Measurements from ENCODE around the gene NEDD4L. TPM values are rescaled to one million over a fixed set of nuclear protein-coding genes. Genes with fewer than 3 reads are reported as not detected.

The NEDD4L gene
- total and polyA plus RNA-seq, 4 experiments from 2014 or later: 2.8 to 4.1 (median 3.8) TPM

DNA sequence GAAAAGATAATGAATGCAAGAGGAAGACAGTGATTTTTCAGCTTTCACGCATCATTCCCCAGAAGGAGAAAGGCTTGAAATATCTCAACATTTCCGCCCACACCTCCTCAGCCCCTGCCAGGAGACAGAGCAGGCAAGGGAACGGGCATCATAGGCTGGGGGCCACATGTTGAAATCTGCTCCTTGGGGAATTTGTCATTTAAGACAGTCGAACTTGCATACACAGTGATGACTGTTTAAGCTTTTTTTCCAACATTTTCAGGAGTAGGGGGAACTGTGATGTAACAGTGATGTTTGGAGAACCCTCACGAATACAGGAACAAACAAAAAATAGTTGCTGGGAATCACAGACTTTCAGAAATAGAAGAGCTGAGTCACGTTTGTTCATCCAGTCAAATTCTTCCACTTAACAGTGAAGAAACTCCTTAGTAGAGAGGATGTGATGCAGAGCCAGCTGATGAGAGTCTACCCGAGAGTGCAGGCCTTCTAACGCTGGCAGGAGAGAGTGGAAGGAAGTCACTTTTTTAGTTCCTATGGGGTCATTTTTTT lies 318.1 kb downstream of the NEDD4L start:
- CTCF ChIA-PET (ENCODE audit: partially characterized antibody): interaction anchor here (1.1 to 1.5 kb wide), 3 partner anchors 12 to 135 kb away, joined by 3 to 4 read pairs (median 3); no protein-coding TSS in a partner anchor
- no peak overlapping the region for H3K4me3 ChIP-seq (ENCODE audit: low read length in 2 of 2)
- Mint-ChIP-seq H3K27me3 (peaks cover 0 to 1% of the 10 kb centered on the region in 2 donors), H3K36me3 (peaks cover 0 to 7% of the 10 kb centered on the region in 2 donors), H3K9me3 (no peaks in the 10 kb centered on the region), H3K4me1 (no peaks in the 10 kb centered on the region), H3K27ac (no peak overlapping the region), H3K4me3 (no peak overlapping the region)
- no peaks in the 10 kb centered on the region for H3K36me3 ChIP-seq (ENCODE audit: insufficient read depth, low read length)
- no peaks in the 10 kb centered on the region for H3K9me3 ChIP-seq (ENCODE audit: control insufficient read depth in 1 of 2, low read length in 2 of 2)
- intact Hi-C loops (cut with micrococcal nuclease): no loop called here
- POLR2A ChIA-PET (ENCODE audit: partially characterized antibody): no interaction called here
- no peak overlapping the region for H3K27ac ChIP-seq (ENCODE audit: low read depth, low read length)
- no peaks in the 10 kb centered on the region for H3K27me3 ChIP-seq (ENCODE audit: insufficient read depth, low read length)
- no peak for DNase-seq
- H3K4me1 ChIP-seq (ENCODE audit: insufficient read depth, low read length): no peaks in the 10 kb centered on the region

DNA sequence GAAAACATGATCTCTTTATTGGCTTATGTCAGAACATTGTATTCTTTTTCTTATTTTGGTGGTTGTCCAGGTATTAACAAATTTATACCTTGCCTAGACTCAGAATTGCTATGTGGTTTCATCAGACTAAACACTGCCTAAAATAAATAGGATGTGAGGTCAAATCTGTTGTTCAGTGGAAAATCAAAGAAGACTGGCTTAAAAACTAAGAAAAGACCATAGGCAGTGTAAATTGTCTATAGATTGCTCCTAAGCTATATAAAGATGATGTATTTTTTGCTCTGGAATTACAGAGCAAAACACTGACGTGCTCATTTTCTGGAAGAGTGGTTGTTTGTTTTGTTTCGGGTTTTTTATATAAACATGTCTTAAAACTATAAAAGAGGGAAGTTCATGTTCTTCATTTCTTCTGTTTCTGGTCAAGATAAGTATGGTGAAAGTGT lies 318.8 kb downstream of the NEDD4L start:
- no peak overlapping the region for H3K4me3 Mint-ChIP-seq
- H3K27ac ChIP-seq (ENCODE audit: low read depth, low read length): no peak overlapping the region
- H3K27ac Mint-ChIP-seq: no peak overlapping the region
- ChIA-PET CTCF (ENCODE audit: partially characterized antibody) (interaction anchor here (1.5 kb wide), 1 partner anchor 12 kb away, joined by 3 read pairs; no protein-coding TSS in a partner anchor), POLR2A (ENCODE audit: partially characterized antibody) (no interaction called here)
- no peaks in the 10 kb centered on the region for H3K4me1 Mint-ChIP-seq
- no peaks in the 10 kb centered on the region for H3K9me3 Mint-ChIP-seq
- no peak for DNase-seq
- H3K27me3 Mint-ChIP-seq: peaks cover 0 to 1% of the 10 kb centered on the region in 2 donors
- H3K9me3 ChIP-seq (ENCODE audit: control insufficient read depth in 1 of 2, low read length in 2 of 2): no peaks in the 10 kb centered on the region
- intact Hi-C loops (cut with micrococcal nuclease): no loop called here
- peaks cover 0 to 7% of the 10 kb centered on the region in 2 donors for H3K36me3 Mint-ChIP-seq
- no peaks in the 10 kb centered on the region for H3K27me3 ChIP-seq (ENCODE audit: insufficient read depth, low read length)
- H3K4me1 ChIP-seq (ENCODE audit: insufficient read depth, low read length): no peaks in the 10 kb centered on the region
- H3K4me3 ChIP-seq (ENCODE audit: low read length in 2 of 2): no peak overlapping the region
- H3K36me3 ChIP-seq (ENCODE audit: insufficient read depth, low read length): no peaks in the 10 kb centered on the region

DNA sequence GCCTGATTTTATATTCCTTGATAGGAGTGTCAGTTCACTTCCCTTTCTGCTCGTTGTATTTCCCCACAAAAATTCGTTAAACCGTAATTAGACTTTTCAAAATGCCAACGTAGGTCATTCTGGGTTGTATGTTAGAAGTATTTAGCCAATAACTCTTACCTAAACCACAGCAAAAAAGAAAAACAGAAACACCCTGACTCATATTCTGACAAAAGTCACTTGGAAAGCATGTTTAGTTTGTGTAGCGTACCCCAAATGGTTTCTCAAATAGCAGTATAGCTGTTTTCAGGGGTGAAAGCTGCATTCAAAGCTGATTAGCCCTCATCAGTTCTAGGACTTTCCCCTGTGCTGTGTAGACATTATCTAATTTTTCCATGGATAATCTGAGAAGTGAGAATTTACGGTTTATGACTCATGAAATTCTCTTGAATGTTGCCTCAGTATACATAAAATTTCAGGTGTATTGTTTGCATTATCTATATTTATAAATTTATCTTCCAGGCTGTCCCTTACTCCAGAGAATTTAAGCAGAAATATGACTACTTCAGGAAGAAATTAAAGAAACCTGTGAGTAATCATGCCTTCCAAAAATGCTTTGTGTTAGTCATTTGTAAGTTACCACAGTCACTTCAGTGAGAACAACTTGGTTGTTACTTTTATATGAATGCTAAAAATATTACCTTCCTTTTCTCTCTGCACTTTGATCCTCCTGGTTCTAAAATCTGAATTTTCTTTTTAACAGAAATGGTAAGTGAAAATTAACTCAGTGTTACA lies 319.9 kb downstream of the NEDD4L start:
- POLR2A ChIA-PET (ENCODE audit: partially characterized antibody): no interaction called here
- Mint-ChIP-seq H3K36me3 (peaks cover 0 to 7% of the 10 kb centered on the region in 2 donors), H3K9me3 (no peaks in the 10 kb centered on the region), H3K27me3 (peaks cover 0 to 1% of the 10 kb centered on the region in 2 donors), H3K4me3 (no peak overlapping the region), H3K4me1 (peaks cover 0 to 3% (median 0%) of the 10 kb centered on the region in 4 donors), H3K27ac (no peak overlapping the region)
- CTCF ChIA-PET (ENCODE audit: partially characterized antibody): no interaction called here
- no peak for DNase-seq
- H3K9me3 ChIP-seq (ENCODE audit: control insufficient read depth in 1 of 2, low read length in 2 of 2): no peaks in the 10 kb centered on the region
- H3K27me3 ChIP-seq (ENCODE audit: insufficient read depth, low read length): no peaks in the 10 kb centered on the region
- H3K4me3 ChIP-seq (ENCODE audit: low read length in 2 of 2): no peak overlapping the region
- intact Hi-C loops (cut with micrococcal nuclease): no loop called here
- H3K27ac ChIP-seq (ENCODE audit: low read depth, low read length): no peak overlapping the region
- H3K4me1 ChIP-seq (ENCODE audit: insufficient read depth, low read length): no peaks in the 10 kb centered on the region
- H3K36me3 ChIP-seq (ENCODE audit: insufficient read depth, low read length): no peaks in the 10 kb centered on the region

DNA sequence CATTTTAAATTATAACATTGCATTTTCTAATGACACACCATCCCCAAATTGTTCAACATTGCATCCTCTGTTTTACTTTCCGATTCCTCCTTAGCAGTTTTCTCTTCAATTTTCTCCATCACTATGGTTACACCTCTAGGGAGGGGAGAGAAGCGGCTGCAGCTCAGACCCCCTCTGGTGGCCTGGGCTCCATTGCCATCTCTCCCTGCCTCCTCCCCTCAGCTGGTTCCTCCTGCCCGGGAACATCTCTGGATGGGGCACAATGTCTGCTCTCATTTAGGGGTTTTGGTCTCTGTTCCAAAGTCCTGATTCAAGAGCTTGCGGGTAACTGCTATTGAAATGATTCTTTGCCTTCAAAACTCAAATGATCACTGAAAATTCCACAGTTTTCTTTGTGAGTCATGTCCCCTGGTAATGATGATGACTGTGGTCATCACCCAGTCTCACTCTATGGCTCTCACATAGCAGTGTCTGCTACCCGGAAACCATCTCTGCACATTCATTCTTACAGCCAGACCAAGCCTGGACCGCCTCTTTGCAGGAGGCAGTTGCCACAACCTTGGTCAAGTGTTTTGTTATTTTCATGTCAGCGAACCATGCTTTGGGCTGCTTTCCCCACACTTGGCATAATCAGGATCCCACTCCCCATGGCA lies 321.0 kb downstream of the NEDD4L start:
- POLR2A ChIA-PET (ENCODE audit: partially characterized antibody): no interaction called here
- Histone ChIP-seq H3K4me3 (ENCODE audit: low read length in 2 of 2) (no peak overlapping the region), H3K4me1 (ENCODE audit: insufficient read depth, low read length) (no peaks in the 10 kb centered on the region), H3K27me3 (ENCODE audit: insufficient read depth, low read length) (no peaks in the 10 kb centered on the region), H3K27ac (ENCODE audit: low read depth, low read length) (no peak overlapping the region), H3K36me3 (ENCODE audit: insufficient read depth, low read length) (no peaks in the 10 kb centered on the region), H3K9me3 (ENCODE audit: control insufficient read depth in 1 of 2, low read length in 2 of 2) (no peaks in the 10 kb centered on the region)
- H3K27me3 Mint-ChIP-seq: peaks cover 1% of the 10 kb centered on the region in 2 donors
- peaks cover 0 to 3% (median 0%) of the 10 kb centered on the region in 4 donors for H3K4me1 Mint-ChIP-seq
- H3K36me3 Mint-ChIP-seq: peaks cover 0 to 7% of the 10 kb centered on the region in 2 donors
- DNase-seq: no peak
- no peaks in the 10 kb centered on the region for H3K9me3 Mint-ChIP-seq
- CTCF ChIA-PET (ENCODE audit: partially characterized antibody): no interaction called here
- intact Hi-C loops (cut with micrococcal nuclease): no loop called here
- no peak overlapping the region for H3K4me3 Mint-ChIP-seq
- peak overlapping the region in 1 of 7 donors; percentile 11 for H3K27ac Mint-ChIP-seq

DNA sequence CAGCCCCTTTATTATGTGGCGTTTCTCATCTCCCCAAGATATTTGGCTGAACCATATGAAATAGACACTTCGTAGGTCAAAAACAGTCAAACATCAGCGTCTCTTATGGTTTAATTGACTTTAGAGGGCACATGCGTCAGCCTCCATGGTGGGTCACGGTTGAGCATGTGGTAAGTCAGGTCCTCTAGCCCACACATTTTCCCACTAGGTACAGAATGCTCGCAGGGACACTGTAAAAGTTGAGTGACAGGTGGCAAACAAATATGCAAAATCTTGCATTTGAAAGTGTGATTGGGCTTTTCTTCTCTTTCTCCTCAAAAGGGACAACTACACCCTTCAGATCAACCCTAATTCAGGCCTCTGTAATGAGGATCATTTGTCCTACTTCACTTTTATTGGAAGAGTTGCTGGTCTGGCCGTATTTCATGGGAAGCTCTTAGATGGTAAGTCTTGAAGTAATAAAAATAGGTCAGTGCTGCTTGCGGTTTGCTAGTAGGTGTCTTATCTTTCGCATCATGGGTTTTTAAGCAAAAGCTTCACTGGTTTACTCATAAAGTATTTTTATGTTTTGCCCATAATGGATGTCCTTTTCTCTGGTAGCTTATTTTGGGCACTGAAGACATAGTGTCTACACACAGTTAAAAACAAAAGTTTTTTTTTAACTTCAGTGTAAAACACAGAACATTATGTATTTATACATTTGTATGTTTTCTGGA lies 323.6 kb downstream of the NEDD4L start:
- H3K9me3 Mint-ChIP-seq: peaks cover 0 to 2% (median 0%) of the 10 kb centered on the region in 8 donors
- no peak overlapping the region for H3K4me3 ChIP-seq (ENCODE audit: low read length in 2 of 2)
- H3K9me3 ChIP-seq (ENCODE audit: control insufficient read depth in 1 of 2, low read length in 2 of 2): no peaks in the 10 kb centered on the region
- POLR2A ChIA-PET (ENCODE audit: partially characterized antibody): no interaction called here
- peaks cover 1% of the 10 kb centered on the region in 2 donors for H3K27me3 Mint-ChIP-seq
- peaks cover 0 to 3% (median 0%) of the 10 kb centered on the region in 4 donors for H3K4me1 Mint-ChIP-seq
- no peaks in the 10 kb centered on the region for H3K4me1 ChIP-seq (ENCODE audit: insufficient read depth, low read length)
- H3K4me3 Mint-ChIP-seq: peak overlapping the region in 3 of 8 donors; percentile 12 to 23 (median 20)
- no peak overlapping the region for H3K27ac ChIP-seq (ENCODE audit: low read depth, low read length)
- intact Hi-C loops (cut with micrococcal nuclease): no loop called here
- peak overlapping the region in 4 of 7 donors; percentile 10 to 48 (median 24) for H3K27ac Mint-ChIP-seq
- peaks cover 0 to 10% of the 10 kb centered on the region in 2 donors for H3K36me3 Mint-ChIP-seq
- DNase-seq: peak in 2 of 5 donors; percentile 5 to 11
- no peaks in the 10 kb centered on the region for H3K36me3 ChIP-seq (ENCODE audit: insufficient read depth, low read length)
- no peaks in the 10 kb centered on the region for H3K27me3 ChIP-seq (ENCODE audit: insufficient read depth, low read length)
- CTCF ChIA-PET (ENCODE audit: partially characterized antibody): no interaction called here

DNA sequence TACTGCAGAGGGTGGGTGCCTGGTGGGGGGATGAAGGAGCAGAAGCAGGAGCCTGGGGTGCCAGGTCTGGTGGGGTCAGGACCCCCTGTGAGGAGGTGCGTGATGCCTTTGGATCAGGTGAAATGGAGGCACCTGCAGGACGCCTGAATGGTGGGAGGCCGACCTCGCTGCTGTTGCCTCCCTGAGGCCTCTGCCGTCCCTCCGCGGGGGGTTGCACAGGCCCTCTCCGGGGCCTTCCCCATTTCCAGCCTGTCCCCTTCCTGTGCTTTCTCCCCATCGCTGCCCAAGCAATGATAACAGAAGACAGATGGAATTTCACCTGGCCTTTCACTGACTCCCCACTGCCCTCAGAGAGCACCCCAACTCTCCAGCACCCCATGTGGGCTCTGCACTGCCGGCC lies 325.6 kb downstream of the NEDD4L start:
- ChIA-PET POLR2A (ENCODE audit: partially characterized antibody) (no interaction called here), CTCF (ENCODE audit: partially characterized antibody) (no interaction called here)
- Histone ChIP-seq H3K27ac (ENCODE audit: low read depth, low read length) (no peak overlapping the region), H3K27me3 (ENCODE audit: insufficient read depth, low read length) (no peaks in the 10 kb centered on the region), H3K9me3 (ENCODE audit: control insufficient read depth in 1 of 2, low read length in 2 of 2) (no peaks in the 10 kb centered on the region), H3K4me1 (ENCODE audit: insufficient read depth, low read length) (no peaks in the 10 kb centered on the region), H3K36me3 (ENCODE audit: insufficient read depth, low read length) (no peaks in the 10 kb centered on the region), H3K4me3 (ENCODE audit: low read length in 2 of 2) (no peak overlapping the region)
- DNase-seq: no peak
- peaks cover 0 to 3% (median 0%) of the 10 kb centered on the region in 4 donors for H3K4me1 Mint-ChIP-seq
- H3K27me3 Mint-ChIP-seq: peaks cover 1% of the 10 kb centered on the region in 2 donors
- intact Hi-C loops (cut with micrococcal nuclease): no loop called here
- H3K27ac Mint-ChIP-seq: no peak overlapping the region
- no peak overlapping the region for H3K4me3 Mint-ChIP-seq
- peaks cover 0 to 2% (median 0%) of the 10 kb centered on the region in 8 donors for H3K9me3 Mint-ChIP-seq
- peaks cover 0 to 10% of the 10 kb centered on the region in 2 donors for H3K36me3 Mint-ChIP-seq
